ENCODE measurements around the gene KAZN. TPM values are rescaled to one million over a fixed set of nuclear protein-coding genes. Genes with fewer than 3 reads are reported as not detected.
A peak's percentile ranks its signal among the peaks of the same experiment; 100 is the strongest.

KAZN gene
- total RNA-seq, 3 donors from 2014 or later = 12.2 to 16.4 (median 16.2) TPM

GRCh38 chr1:14755518-14756252 lies 157.2 kb downstream of the KAZN start:
- TF ChIP-seq POLR2AphosphoS5 (IDR thresholded peaks at IDR 0.05) (no peak), CTCF (IDR thresholded peaks at IDR 0.05) (no peak), POLR2A (IDR thresholded peaks at IDR 0.05) (no peak)
- Histone ChIP-seq H3K27ac (peak overlapping the region; percentile 34 to 58), H3K4me1 (peaks cover 0 to 9% of the 10 kb centered on the region in 2 donors), H3K4me3 (no peak overlapping the region), H3K36me3 (no peaks in the 10 kb centered on the region), H3K9me3 (no peaks in the 10 kb centered on the region), H3K27me3 (no peaks in the 10 kb centered on the region)
- DNase-seq (ENCODE audit: low spot score in 2 of 2) = no peak
- intact Hi-C loops (cut with DNase I; ENCODE audit: low total_unique reads) = no loop called here

GRCh38 chr1:14756589-14757285 lies 158.3 kb downstream of the KAZN start:
- Histone ChIP-seq H3K4me3 (no peak overlapping the region), H3K27me3 (no peaks in the 10 kb centered on the region), H3K36me3 (no peaks in the 10 kb centered on the region), H3K9me3 (no peaks in the 10 kb centered on the region), H3K4me1 (peaks cover 0 to 9% of the 10 kb centered on the region in 2 donors), H3K27ac (peak overlapping the region; percentile 36 to 58)
- intact Hi-C loops (cut with DNase I; ENCODE audit: low total_unique reads) = no loop called here
- DNase-seq (ENCODE audit: low spot score in 2 of 2) = no peak
- no peak for TF ChIP-seq POLR2AphosphoS5 (IDR thresholded peaks at IDR 0.05)
- no peak for TF ChIP-seq CTCF (IDR thresholded peaks at IDR 0.05)
- no peak for TF ChIP-seq POLR2A (IDR thresholded peaks at IDR 0.05)

DNA sequence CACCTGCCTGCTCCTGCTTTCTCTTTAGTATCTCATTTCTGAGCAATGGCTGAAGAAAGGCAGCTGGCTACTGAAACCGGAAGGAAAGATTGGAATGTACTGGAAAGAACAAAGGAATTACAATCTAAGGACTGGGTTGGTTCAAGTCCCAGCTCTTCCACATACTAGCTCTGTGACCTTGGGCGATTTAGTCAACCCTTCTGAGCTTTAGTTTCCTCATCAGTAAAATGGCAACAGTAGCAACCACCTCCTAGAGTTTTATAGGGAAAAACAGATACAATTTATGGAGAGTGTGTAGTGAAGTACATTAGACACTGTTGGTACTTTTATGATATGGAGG lies 158.8 kb downstream of the KAZN start:
- H3K27me3 ChIP-seq = no peaks in the 10 kb centered on the region
- no peak for DNase-seq (ENCODE audit: low spot score in 2 of 2)
- H3K4me3 ChIP-seq = no peak overlapping the region
- H3K9me3 ChIP-seq = no peaks in the 10 kb centered on the region
- no peak for TF ChIP-seq POLR2A (IDR thresholded peaks at IDR 0.05)
- no peak for TF ChIP-seq CTCF (IDR thresholded peaks at IDR 0.05)
- TF ChIP-seq POLR2AphosphoS5 (IDR thresholded peaks at IDR 0.05) = no peak
- peak overlapping the region; percentile 36 to 58 for H3K27ac ChIP-seq
- peaks cover 0 to 9% of the 10 kb centered on the region in 2 donors for H3K4me1 ChIP-seq
- H3K36me3 ChIP-seq = no peaks in the 10 kb centered on the region
- intact Hi-C loops (cut with DNase I; ENCODE audit: low total_unique reads) = no loop called here

DNA sequence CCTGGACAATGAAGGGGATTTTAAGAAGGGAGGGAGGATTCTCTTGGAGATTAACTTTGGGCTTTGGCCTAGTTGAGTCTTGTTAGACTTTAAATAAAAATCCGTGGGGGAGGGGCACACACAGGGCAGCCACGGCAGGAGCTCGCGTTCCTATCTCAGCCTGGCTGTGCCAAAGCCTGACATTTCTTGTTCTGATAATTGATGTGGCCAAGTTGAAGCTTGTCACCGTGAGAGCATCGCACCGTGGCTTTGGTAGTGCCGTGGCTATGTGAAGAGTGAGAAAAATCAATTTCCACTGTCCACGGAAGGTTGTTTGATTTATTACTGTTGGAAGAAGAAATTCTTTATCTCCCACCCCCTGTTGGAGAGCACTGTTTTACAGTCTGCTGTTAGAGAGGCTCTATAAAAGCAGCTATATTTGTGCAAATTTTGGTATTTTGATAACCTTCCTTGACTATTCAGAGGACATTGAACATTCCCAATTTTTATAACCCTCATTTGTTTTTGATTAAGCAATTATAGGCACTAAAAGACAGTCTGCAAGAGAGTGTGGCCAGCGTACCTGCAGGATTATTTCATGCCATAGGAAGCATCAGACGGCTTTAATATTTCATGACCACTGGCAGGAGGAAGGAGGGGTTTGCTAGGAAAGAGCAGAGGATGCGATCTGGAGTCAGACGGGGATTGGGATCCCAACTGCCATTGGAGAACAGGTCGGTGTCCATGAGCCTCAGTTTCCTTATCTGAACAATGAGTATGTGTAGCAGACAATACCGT lies 160.7 kb downstream of the KAZN start:
- Histone ChIP-seq H3K27me3 (no peaks in the 10 kb centered on the region), H3K4me1 (peaks cover 0 to 9% of the 10 kb centered on the region in 2 donors), H3K27ac (no peak overlapping the region), H3K4me3 (no peak overlapping the region), H3K36me3 (no peaks in the 10 kb centered on the region), H3K9me3 (no peaks in the 10 kb centered on the region)
- DNase-seq (ENCODE audit: low spot score in 2 of 2) = no peak
- intact Hi-C loops (cut with DNase I; ENCODE audit: low total_unique reads) = no loop called here
- no peak for TF ChIP-seq POLR2AphosphoS5 (IDR thresholded peaks at IDR 0.05)
- TF ChIP-seq POLR2A (IDR thresholded peaks at IDR 0.05) = no peak
- TF ChIP-seq CTCF (IDR thresholded peaks at IDR 0.05) = no peak
